Breast epithelium (tissue), 3 donors: ENCODE data around the gene CAMK2B.

Experiments
- CTCF ChIP-seq, 3 donors: fragments of 450-650 bp; IDR thresholded peaks; one replicate each; pipeline ENCODE4 v1.5.1; 2016 to 2017; ENCODE audit warnings: antibody characterized with exemption in 3 of 3, mild to moderate bottlenecking in 3 of 3, moderate library complexity in 3 of 3
- POLR2AphosphoS5 ChIP-seq, 3 donors: sonication (generic); formaldehyde crosslinking; IDR thresholded peaks; one replicate each; pipeline ENCODE4 v1.6.1; 2017; ENCODE audit warnings: antibody characterized with exemption in 3 of 3

GRCh38 chr7:44221231-44221791 is 104.1 kb downstream of the CAMK2B start:
- TF ChIP-seq CTCF (IDR thresholded peaks at IDR 0.05) (no peak), POLR2AphosphoS5 (IDR thresholded peaks at IDR 0.05) (no peak)
